Loucy (cell line): ENCODE data around the gene PLPP3.

ENCODE experiments used
- H2AFZ ChIP-seq: fragments of 200-600 bp; sonication (generic); 2 replicates; pipeline ENCODE4 v1.6.0; 2016; ENCODE audit warnings: antibody characterized with exemption, mild to moderate bottlenecking, low read length, moderate library complexity
- H3F3A ChIP-seq: fragments of 200-600 bp; 2 replicates; pipeline ENCODE4 v1.6.0; 2016; ENCODE audit warnings: antibody characterized with exemption, low read depth, mild to moderate bottlenecking
- H3K27me3 ChIP-seq: fragments of 200-600 bp; sonication (generic); 2 replicates; pipeline ENCODE4 v1.6.1; 2014; ENCODE audit warnings: low read length, mild to moderate bottlenecking; ENCODE audit not compliant: insufficient read depth, poor library complexity, severe bottlenecking
- H3K36me3 ChIP-seq: fragments of 200-600 bp; sonication (generic); 2 replicates; pipeline ENCODE4 v1.6.1; 2016; ENCODE audit warnings: low read length; ENCODE audit not compliant: insufficient read depth
- H3K4me1 ChIP-seq: fragments of 200-600 bp; sonication (generic); 2 replicates; pipeline ENCODE4 v1.5.1; 2014; ENCODE audit warnings: low read length, mild to moderate bottlenecking; ENCODE audit not compliant: insufficient read depth, poor library complexity, severe bottlenecking
- H3K4me2 ChIP-seq: fragments of 200-600 bp; sonication (generic); 2 replicates; pipeline ENCODE4 v1.6.0; 2014; ENCODE audit warnings: antibody characterized with exemption, low read length, low read depth, mild to moderate bottlenecking; ENCODE audit not compliant: poor library complexity, severe bottlenecking
- H3K4me3 ChIP-seq: fragments of 200-600 bp; sonication (generic); 2 replicates; pipeline ENCODE4 v1.5.1; 2014; ENCODE audit warnings: low read length, mild to moderate bottlenecking, mixed read lengths; ENCODE audit not compliant: poor library complexity, severe bottlenecking
- H3K79me2 ChIP-seq: fragments of 200-600 bp; sonication (generic); 2 replicates; pipeline ENCODE4 v1.6.1; 2014; ENCODE audit warnings: low read length; ENCODE audit not compliant: insufficient read depth
- H3K9ac ChIP-seq: fragments of 200-600 bp; sonication (generic); 2 replicates; pipeline ENCODE4 v1.6.0; 2014; ENCODE audit warnings: mild to moderate bottlenecking, low read depth, low read length, moderate library complexity; ENCODE audit not compliant: poor library complexity, severe bottlenecking
- H3K9me2 ChIP-seq: fragments of 200-600 bp; sonication (generic); replicated peaks from 2 replicates; pipeline ENCODE4 v1.6.1; 2016; ENCODE audit warnings: low read depth, low read length, mixed read lengths
- H3K9me3 ChIP-seq: fragments of 200-600 bp; sonication (generic); 2 replicates; pipeline ENCODE4 v1.6.1; 2014; ENCODE audit warnings: mild to moderate bottlenecking, antibody characterized with exemption, low read length, low read depth; ENCODE audit not compliant: insufficient read depth
- H4K20me1 ChIP-seq: fragments of 200-600 bp; sonication (generic); 2 replicates; pipeline ENCODE4 v1.6.0; 2014; ENCODE audit warnings: antibody characterized with exemption, low read length, mild to moderate bottlenecking; ENCODE audit not compliant: insufficient read depth, poor library complexity, severe bottlenecking
- CTCF ChIP-seq: fragments of 200-600 bp; sonication (generic); conservative IDR thresholded peaks from 2 replicates; pipeline ENCODE4 v1.5.1; 2014; ENCODE audit warnings: mild to moderate bottlenecking, antibody characterized with exemption, low read length
- EZH2phosphoT487 ChIP-seq: fragments of 200-600 bp; IDR thresholded peaks from 2 replicates; pipeline ENCODE4 v1.6.1; 2018; ENCODE audit warnings: antibody characterized with exemption, mild to moderate bottlenecking, moderate library complexity, borderline replicate concordance

PLPP3 gene

GRCh38 chr1:56505792-56506743 lies 73.3 kb downstream of the PLPP3 start:
- H3K9ac ChIP-seq: no peak overlapping the region
- H3K9me3 ChIP-seq: no peaks in the 10 kb centered on the region; the same call in 1 of the 2 replicates
- H3K4me3 ChIP-seq: no peak overlapping the region
- H3K4me1 ChIP-seq: no peaks in the 10 kb centered on the region
- no peaks in the 10 kb centered on the region; the same call in 1 of the 2 replicates for H3K9me2 ChIP-seq
- H2AFZ ChIP-seq: no peak overlapping the region
- H3K79me2 ChIP-seq: no peaks in the 10 kb centered on the region
- no peaks in the 10 kb centered on the region for H3K27me3 ChIP-seq
- H3F3A ChIP-seq: no peaks in the 10 kb centered on the region
- no peaks in the 10 kb centered on the region for H3K36me3 ChIP-seq
- no peaks in the 10 kb centered on the region for H4K20me1 ChIP-seq
- TF ChIP-seq CTCF (no peak), EZH2phosphoT487 (no peak)
- H3K4me2 ChIP-seq: no peak overlapping the region

GRCh38 chr1:56502700-56503245 lies 76.6 kb downstream of the PLPP3 start:
- no peak overlapping the region for H3K9ac ChIP-seq
- H4K20me1 ChIP-seq: no peaks in the 10 kb centered on the region
- H3K9me3 ChIP-seq: no peaks in the 10 kb centered on the region; the same call in 1 of the 2 replicates
- no peaks in the 10 kb centered on the region for H3K79me2 ChIP-seq
- no peak overlapping the region for H3K4me3 ChIP-seq
- H3K36me3 ChIP-seq: no peaks in the 10 kb centered on the region
- H3F3A ChIP-seq: no peaks in the 10 kb centered on the region
- H2AFZ ChIP-seq: no peak overlapping the region
- H3K4me1 ChIP-seq: no peaks in the 10 kb centered on the region
- H3K27me3 ChIP-seq: no peaks in the 10 kb centered on the region
- no peaks in the 10 kb centered on the region; the same call in 1 of the 2 replicates for H3K9me2 ChIP-seq
- no peak overlapping the region for H3K4me2 ChIP-seq
- TF ChIP-seq CTCF: no peak
- TF ChIP-seq EZH2phosphoT487: no peak

GRCh38 chr1:56501888-56502287 lies 77.5 kb downstream of the PLPP3 start:
- Histone ChIP-seq H3K4me3 (no peak overlapping the region), H3K9me2 (no peaks in the 10 kb centered on the region; the same call in 1 of the 2 replicates), H3F3A (no peaks in the 10 kb centered on the region), H3K36me3 (no peaks in the 10 kb centered on the region), H3K9ac (no peak overlapping the region), H3K4me1 (no peaks in the 10 kb centered on the region), H2AFZ (no peak overlapping the region), H3K79me2 (no peaks in the 10 kb centered on the region), H3K9me3 (no peaks in the 10 kb centered on the region; the same call in 1 of the 2 replicates), H3K4me2 (no peak overlapping the region), H4K20me1 (no peaks in the 10 kb centered on the region), H3K27me3 (no peaks in the 10 kb centered on the region)
- no peak for TF ChIP-seq CTCF
- TF ChIP-seq EZH2phosphoT487: no peak
